HG03039 (cell line): ENCODE measurements around the gene TMPRSS6.

Experiments used
- ATAC-seq: cut with Tn5 transposase; IDR thresholded peaks from one replicate; pipeline ENCODE4 v1.9.1; 2021; ENCODE audit warnings: mild to moderate bottlenecking, moderate library complexity; ENCODE audit not compliant: unreplicated experiment

The TMPRSS6 gene

GRCh38 chr22:37140686-37141323 is 31.3 kb upstream of the TMPRSS6 start:
- ATAC-seq = no peak

DNA sequence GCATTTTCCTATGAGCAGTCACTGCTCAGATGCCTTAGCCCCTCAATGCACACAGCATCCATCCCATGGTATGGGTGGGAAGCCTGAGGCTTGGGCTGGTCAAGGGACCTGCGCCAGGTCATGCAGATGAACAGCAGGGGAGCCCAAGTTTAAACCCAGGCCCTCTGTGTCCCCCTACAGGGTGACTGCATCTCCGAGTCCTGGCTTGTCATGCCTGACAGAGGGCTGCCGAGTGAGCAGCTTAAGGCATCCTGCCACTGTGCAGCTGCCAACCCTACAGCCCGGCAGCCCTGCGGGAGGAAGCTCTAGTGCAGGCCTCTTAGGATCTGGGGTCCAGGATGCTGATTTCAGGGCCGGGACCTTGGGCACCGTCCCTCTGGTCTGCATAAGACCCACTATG is 30.2 kb upstream of the TMPRSS6 start:
- no peak for ATAC-seq

DNA sequence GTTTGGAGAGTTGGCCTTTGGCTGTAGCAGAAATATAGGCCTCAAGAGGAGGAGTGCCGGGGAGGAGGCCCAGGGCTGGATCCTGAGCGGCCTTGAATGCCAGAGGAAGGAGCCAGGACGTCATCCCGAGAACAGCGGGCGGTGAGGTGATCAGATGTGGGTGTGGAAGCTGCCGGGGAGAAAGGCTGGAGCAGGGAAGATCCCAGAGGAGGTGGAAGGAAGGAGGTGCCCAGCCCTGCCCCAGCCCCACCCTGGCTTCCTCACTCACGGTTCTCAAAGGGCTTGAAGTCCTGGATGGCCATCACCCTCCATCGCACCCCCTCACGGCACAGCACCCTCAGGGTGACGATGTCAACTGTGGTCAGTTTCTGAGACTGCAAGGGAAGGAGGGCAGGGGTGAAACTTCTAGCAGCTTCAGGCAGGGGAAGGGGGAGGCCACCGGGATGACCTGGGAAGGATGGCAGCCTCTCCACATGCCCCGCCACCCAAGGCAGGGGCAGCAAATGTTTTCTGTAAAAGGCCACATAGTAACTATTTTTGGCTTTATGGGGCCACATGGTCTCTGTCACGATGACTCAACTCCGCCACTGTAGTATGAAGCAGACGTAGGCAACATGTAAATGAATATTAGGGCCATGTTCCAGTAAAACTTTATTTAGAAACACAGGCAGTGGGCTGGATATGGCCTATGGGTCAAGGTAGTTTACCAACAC is 29.5 kb upstream of the TMPRSS6 start:
- no peak for ATAC-seq

GRCh38 chr22:37137903-37138665 is 28.6 kb upstream of the TMPRSS6 start:
- no peak for ATAC-seq

GRCh38 chr22:37137131-37137530 is 27.6 kb upstream of the TMPRSS6 start:
- no peak for ATAC-seq

- ATAC-seq = no peak
Measured at GRCh38 chr22:37135023-37135422, 25.5 kb upstream of the TMPRSS6 start.

- no peak for ATAC-seq
Measured at GRCh38 chr22:37133304-37134018, 23.9 kb upstream of the TMPRSS6 start.

GRCh38 chr22:37132773-37133172 is 23.3 kb upstream of the TMPRSS6 start:
- ATAC-seq = no peak

- no peak for ATAC-seq
Measured at GRCh38 chr22:37129866-37130441, 20.4 kb upstream of the TMPRSS6 start.

DNA sequence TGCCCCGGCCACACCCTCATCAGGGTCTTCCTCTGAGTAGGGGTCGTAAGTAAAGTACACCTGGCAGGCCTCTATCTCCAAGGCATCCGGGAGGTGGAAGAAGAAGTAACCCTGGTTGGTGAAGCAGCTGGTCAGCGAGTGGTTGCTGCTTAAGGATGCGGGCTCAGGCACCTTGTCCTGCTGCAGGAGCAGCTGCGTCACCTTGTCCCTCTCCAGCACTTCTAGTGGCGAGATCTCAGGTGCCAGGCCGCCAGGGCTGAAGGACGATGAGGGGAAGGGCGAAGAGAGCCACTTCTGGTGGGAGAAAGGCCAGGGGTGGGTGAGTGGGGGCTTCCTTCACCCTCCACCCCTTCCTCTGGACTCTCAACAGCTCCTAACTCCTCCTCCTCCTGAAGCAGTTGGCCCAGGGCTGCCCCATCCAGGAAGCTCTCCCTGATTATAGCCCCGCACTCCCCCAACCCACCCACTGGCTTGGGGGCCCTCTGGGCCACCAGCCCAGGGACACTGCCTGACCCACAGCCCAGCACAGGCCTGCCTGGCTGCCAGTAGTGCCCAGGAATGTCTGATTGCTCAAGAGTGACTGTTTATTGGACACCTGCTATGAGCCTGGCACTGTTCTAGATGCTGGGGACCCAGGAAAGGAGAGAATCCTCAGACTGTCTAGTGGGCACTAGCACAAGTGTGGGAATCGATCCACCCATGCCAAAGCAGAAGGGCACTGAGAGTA is 19.2 kb upstream of the TMPRSS6 start:
- ATAC-seq = no peak

GRCh38 chr22:37127350-37127878 is 17.9 kb upstream of the TMPRSS6 start:
- no peak for ATAC-seq

DNA sequence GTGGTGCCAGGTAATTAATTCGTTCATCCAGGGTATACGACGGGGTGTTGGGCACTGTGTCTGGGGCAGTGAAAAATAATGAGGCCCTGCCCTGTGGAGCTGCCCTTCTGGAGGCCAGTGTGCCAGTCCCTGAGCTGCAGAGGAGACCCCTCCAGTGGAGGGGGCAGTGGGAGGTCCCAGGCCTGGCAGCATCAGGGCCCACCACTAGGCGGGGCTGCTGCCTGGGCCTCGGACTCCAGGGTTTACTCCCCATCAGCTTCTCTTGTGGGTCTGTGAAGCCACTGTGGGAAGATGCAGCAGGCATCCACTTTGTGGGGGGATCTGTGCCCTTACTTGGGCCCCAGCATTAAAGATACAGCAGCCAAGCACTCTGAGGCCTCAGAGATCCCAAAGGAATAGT is 17.4 kb upstream of the TMPRSS6 start:
- no peak for ATAC-seq

- ATAC-seq = no peak
Measured at GRCh38 chr22:37126383-37126782, 16.9 kb upstream of the TMPRSS6 start.

GRCh38 chr22:37123649-37124048 is 14.1 kb upstream of the TMPRSS6 start:
- no peak for ATAC-seq

DNA sequence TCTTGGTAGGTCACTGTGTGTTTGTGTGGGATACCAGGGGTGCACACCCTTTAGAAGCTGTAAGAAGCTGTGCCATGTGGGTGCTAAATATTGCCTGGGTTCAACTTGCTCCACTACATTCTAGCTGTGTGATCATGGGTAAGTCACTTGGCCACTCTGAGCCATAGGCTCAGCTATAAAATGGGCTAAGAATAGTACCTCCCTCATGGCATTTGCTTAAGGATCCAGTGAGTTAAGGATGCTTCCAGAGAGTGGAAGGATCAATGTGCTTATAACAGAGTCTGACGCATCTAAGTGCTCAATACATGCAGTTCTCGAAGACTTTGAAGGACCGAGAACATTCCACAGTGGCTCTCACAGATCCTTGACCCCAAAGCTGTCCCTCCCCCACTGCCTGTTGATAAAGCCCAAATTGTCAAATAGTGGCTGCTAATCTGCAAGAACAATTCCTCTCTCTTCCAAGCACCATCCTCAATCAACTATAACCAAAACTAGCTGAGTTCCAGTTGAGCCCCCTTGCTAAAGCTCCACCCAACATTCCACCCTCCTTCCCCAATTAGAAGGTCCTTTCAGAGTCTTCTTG is 13.2 kb upstream of the TMPRSS6 start:
- no peak for ATAC-seq

- ATAC-seq = no peak
Measured at GRCh38 chr22:37121887-37122591, 12.5 kb upstream of the TMPRSS6 start.

GRCh38 chr22:37120569-37121340 is 11.2 kb upstream of the TMPRSS6 start:
- ATAC-seq = no peak

- no peak for ATAC-seq
Measured at GRCh38 chr22:37119872-37120271, 10.4 kb upstream of the TMPRSS6 start.
